Left kidney (tissue), 2 donors: Measurements from ENCODE around the gene CLCNKB. TPM values are rescaled to one million over a fixed set of nuclear protein-coding genes. Genes with fewer than 3 reads are reported as not detected.
"Not testable (repeated sequence)": the region's sequence is repeated elsewhere in the genome, so short reads cannot be mapped to it uniquely, and the experiment has no call there.

Source experiments
- DNase-seq: peaks from one replicate; pipeline ENCODE4 v3.0.0-alpha.2; 2013
- polyA plus RNA-seq: library from polyadenylated mRNA; unstranded; fragments of 120-200 nt; gene quantifications from one replicate; pipeline ENCODE4 v1.2.1, GENCODE V29; 2013; ENCODE audit not compliant: insufficient read length

Gene CLCNKB
- polyA plus RNA-seq, 1 donor, result 37.2 TPM

DNA sequence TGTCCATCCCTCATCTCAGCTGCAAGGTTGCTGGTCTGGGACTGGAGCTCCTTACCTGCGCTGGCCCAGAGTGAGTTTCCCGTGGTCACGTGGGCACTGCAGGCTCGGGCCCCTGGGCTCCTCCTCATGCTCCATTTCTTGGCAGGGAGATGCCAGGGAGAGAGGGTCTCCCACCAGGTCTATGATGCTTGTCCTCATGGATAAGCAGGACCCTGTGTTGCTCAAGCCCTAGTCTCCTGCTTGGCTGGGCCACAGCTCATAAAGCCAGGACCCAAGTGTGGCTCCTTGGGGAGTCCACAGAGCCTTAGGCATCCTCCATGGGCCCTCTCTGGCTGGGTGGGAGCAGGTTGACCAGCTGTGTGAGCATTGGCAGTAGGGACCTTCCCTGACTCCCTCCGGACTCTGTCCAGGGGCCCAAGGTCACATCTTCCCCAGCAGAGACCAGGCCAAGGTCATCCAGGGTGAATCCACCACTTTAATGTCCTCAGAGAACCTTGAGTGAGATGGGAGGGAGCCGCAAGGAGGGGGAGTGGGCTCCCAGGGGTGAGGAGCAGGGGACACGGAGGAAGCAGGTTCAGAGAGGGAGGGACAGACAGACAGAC is 13.8 kb downstream of the CLCNKB start:
- DNase-seq, result not testable (repeated sequence)

- not testable (repeated sequence) for DNase-seq
Measured at GRCh38 chr1:16058394-16059120, 15.0 kb downstream of the CLCNKB start.

- DNase-seq, result no peak
Measured at GRCh38 chr1:16061266-16061665, 17.7 kb downstream of the CLCNKB start.

DNA sequence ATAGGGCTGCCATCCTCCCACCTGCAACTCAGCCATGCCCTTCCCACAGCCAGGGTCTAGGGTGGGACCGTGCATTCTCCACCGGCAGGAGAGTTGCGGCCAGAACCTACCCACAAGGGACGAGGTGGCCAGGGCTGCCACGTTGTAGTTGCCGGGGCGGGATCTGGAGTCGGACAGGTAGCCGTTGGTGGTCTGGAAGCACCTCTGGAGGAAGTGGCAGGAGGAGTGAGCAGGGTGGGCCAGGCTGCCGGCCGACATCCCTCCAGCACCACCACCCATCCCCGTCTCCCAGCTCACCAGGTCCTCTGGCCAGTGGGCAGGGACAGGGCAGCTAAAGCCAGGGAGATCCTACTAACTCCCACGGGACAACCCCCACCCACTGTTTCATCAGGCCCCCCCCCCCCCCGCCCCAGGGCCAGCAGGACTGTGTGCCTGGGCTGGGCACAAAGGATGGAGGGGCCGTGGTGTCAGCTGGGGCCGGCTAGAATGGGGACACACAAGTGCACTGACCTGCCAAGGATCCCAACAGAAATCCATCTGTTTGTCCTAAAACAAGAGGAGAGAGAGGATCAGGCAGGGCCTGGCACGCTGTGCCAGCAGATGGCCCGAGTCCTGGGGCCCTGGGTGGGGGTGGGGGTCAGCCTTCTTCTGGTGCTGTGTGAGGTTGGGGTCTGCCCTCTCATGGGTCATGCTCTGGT is 18.6 kb downstream of the CLCNKB start:
- DNase-seq, result not testable (repeated sequence)

- not testable (repeated sequence) for DNase-seq
Measured at GRCh38 chr1:16062687-16063075, 19.1 kb downstream of the CLCNKB start.

GRCh38 chr1:16063226-16063829 is 19.7 kb downstream of the CLCNKB start:
- DNase-seq, result no peak

DNA sequence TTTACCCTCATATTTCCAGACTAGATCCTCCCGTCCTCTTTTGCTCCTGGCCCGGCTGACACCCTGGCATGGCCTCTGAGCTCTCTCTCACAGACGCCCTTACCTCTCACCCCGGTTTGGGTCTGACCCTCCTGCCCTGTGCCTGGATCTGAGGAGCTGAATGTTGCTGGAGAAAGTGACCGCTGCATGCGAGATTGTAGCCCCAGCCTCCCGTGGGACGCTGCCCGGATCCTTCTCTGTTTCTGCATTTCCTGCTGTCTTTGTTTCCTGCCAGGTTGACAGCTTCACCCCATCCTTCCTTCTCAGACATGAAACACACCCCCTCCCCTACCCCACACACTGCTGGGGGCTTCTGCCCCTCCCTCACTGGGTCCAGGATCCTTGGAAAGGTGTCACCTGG is 20.3 kb downstream of the CLCNKB start:
- DNase-seq, result no peak

DNA sequence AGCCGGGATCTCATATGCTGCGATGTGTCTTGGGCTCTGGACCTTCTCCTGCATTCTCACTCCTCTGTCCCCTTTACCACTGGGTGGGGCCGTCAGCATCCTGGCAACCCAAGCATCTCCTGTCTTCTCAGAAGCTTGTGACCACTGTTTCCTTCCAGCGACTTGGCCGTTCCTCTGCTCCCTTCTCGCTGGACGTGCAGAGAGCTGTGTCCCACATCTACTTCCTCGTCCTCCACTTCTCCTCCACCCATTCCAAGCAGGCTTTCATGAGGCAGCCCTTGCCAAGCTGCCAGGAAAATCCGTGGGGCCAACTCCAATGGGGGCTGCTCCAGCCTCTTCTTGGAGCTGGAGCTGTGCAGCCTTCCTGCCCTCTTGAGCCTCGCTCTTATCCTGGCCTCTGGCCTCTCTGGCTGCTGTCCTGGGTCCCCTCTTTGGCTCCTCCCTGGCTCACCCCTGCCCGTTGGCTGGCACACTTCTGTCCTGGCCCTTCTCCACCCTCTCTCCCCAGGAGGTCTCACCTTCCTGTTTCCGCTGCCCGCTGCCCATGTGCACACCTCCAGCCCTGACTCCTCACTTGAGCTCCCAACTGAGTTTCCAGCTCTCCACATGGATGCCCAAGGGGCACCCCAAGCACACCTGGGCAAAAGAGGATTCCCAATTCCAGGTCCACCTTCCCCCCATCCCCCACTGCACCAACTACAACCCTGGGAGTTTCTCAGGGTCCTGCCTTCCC is 21.1 kb downstream of the CLCNKB start:
- DNase-seq, result no peak

DNA sequence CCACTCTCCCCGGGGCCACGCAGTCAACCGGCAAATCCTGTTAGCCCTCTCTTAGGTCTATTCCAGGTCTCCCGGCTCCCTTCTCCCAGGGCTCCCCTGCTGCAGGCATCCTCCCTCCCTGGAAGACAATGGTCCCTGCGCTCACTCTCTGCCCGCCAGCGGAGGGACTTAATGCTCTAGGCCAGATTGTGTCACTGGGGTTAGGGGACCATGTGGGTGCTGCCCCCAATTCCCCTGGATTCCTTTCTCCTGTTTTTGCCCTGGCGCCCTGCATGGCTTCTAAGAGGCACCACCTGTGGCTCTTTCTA is 21.6 kb downstream of the CLCNKB start:
- DNase-seq, result no peak

DNA sequence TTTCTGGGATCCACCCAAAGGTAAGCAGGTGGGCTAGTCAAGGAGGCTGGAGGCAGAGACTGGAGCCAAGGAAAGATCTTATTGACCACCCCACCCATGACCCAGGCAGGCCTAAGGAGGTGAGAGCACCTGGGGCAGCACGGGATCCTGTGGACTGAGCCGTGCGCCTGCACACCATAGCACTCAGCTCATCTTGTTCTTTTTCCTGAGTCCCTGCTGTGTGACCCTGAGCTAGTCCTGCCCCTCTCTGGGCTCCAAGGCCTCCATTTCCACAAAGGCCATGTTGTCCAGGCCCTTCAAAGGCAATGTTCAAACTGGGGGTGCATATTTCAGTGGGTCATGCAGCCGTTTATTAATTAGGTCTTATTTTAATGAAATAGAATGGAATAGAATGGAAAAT is 22.7 kb downstream of the CLCNKB start:
- no peak for DNase-seq

GRCh38 chr1:16067127-16067768 is 23.7 kb downstream of the CLCNKB start:
- peak; percentile 68 for DNase-seq

DNA sequence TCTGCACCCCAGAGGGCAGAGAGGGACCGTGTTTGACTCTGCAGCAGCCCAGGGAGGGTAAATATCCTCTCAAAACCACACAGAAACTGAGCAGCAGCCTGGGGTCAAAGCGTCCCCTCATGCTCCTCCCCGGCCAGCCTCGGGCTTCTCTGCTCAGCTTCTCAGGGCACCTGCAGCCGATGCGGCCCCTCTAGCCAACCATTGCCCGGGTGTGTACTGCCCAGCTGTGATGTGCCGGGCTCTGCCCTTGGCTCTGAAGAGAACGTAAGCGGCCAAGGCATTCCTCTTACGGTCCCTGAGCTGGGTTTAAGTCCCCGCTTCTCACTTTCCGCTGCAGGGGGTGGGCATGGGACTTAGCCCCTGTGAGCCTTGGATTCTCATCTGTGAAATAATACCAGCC is 24.4 kb downstream of the CLCNKB start:
- DNase-seq, result no peak

- DNase-seq, result no peak
Measured at GRCh38 chr1:16068356-16069270, 25.0 kb downstream of the CLCNKB start.

DNA sequence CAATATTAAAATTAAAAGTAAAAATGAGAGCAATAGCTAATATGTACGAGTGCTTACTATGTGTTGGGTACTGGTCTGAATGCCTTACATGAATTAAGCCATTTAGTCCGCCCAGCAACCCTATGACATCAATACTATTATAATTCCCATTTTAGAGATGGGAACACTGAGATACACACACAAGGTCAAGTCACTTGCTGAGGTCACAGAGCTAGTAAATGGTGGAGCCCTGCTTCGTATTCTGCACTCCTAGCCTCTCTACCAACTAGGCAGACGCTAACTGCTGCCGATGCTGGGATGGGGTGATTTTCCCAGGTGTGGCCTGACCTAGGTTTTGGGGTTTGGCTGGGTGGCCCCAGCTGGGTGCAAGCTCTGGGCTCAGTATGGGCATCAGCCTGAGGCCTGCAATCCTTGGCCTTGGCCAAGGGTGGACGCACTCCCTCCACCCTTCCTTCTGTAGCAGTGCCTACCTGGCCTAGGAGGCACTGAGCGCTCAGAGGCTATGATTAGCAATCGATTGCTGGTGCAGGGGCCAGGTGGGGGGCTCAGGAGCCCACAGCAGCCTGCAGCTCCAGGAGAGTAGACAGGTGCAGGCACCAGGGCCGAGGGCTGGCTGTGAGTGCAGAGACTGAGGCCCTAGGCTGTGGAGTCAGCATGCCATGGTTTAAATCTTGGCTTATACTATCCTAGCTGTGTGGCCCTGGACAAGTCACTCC is 27.2 kb downstream of the CLCNKB start:
- no peak for DNase-seq

GRCh38 chr1:16071614-16072013 is 28.0 kb downstream of the CLCNKB start:
- no peak for DNase-seq

GRCh38 chr1:16072095-16072494 is 28.5 kb downstream of the CLCNKB start:
- DNase-seq, result no peak

DNA sequence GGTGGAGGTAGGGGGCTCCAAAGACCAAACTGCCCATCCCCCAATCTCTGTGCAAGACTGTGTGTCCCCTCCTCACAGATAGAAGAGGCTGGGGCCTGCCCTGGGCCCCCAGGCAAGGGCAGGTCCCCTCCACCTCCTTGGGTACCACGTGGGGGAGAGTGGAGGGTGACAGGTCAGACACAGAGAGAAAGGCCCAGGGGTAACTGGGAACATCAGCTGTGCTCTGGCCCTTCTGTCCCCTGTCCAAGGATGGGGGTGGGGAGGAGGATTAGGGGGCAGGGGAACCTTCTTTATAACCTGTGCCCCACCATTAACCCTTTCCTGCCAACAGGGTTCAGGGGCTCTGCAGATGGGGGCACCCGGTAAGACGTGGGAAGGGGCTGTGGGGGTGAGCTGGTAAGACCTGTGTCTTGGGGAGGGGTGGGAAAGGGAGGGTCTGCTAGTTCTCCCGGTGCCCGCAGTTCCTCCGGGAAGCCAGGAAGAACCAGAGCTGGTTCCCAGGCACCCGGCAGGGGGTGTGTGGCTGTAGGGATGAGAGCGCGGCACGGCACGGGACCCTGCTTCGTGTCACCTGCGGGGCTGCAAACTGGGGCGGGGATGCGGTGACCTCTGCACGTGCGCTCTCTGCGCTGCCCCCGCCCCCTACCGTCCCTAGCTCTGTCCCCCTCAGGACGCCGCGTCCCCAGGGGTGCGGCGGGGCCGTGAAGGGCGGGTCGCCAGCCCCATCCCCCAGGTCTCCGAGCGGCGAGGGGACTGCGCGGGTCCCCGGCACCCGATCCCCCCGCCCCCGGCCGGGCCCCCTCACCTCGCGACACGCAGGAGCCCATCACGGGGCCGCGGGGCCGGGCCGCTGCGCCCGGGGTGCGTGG is 29.3 kb downstream of the CLCNKB start:
- no peak for DNase-seq

DNA sequence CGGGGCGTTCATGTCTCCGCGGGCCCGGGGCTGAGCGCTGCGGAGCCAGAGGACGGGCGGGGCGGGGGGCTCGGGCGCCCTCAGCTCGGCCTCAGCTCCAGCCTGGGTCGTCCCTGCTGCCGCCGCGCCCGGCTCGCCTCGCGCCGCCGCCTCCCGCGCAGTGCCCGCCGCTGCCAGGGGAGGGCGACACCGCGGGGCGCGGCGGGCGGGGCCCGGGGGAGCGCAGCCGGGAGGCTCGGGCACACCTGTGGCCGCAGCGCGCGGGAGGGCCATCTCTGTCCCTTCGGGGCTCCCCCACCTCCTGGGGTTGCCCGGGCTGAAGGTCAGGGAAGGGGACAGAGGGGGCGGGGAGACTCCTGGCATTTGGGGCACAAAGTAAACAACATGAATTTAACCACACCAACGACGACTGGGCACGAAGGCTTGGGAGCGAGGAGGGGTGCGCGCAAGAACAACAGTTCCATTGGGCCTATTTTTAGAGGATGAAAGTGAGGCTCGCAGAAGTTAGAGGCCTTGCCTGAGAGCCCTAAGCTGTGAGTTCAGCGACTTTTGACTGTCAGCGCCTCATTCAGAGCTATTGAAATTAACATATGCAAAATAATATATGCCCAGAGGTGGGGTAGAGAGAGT is 30.0 kb downstream of the CLCNKB start, which contains the start of gene FAM131C:
FAM131C (minus strand) TSS at position 162 of the 630 bp plus-strand sequence. CDS start 209 bp downstream, outside the sequence.
- DNase-seq, result peak; percentile 34
